ENCODE data around the gene TMEM259.

TMEM259 gene

DNA sequence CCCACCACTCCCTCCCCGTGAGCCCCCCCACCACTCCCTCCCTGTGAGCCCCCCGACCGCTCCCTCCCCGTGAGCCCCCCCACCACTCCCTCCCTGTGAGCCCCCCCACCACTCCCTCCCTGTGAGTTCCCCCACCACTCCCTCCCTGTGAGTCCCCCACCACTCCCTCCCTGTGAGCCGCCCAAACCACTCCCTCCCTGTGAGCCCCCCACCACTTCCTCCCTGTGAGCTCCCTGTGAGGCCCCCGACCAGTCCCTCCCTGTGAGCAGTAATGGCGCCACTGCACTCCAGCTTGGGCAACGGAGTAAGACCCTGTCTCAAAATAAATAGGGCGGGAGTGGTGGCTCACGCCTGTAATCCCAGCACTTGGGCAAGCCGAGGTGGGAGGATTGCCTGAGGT lies 28.9 kb upstream of the TMEM259 start:
- no peak for DNase-seq (ENCODE audit: low read depth in 1 of 2, low spot score in 1 of 2)
- H3K27ac ChIP-seq (replicated peaks) = no peak overlapping the region
- H3K4me3 ChIP-seq (replicated peaks; ENCODE audit: insufficient read depth, low read length) = no peak overlapping the region
- no peaks in the 10 kb centered on the region for H3K27me3 ChIP-seq (ENCODE audit: insufficient read depth, poor library complexity, severe bottlenecking)
- TF ChIP-seq, protein P1, sequence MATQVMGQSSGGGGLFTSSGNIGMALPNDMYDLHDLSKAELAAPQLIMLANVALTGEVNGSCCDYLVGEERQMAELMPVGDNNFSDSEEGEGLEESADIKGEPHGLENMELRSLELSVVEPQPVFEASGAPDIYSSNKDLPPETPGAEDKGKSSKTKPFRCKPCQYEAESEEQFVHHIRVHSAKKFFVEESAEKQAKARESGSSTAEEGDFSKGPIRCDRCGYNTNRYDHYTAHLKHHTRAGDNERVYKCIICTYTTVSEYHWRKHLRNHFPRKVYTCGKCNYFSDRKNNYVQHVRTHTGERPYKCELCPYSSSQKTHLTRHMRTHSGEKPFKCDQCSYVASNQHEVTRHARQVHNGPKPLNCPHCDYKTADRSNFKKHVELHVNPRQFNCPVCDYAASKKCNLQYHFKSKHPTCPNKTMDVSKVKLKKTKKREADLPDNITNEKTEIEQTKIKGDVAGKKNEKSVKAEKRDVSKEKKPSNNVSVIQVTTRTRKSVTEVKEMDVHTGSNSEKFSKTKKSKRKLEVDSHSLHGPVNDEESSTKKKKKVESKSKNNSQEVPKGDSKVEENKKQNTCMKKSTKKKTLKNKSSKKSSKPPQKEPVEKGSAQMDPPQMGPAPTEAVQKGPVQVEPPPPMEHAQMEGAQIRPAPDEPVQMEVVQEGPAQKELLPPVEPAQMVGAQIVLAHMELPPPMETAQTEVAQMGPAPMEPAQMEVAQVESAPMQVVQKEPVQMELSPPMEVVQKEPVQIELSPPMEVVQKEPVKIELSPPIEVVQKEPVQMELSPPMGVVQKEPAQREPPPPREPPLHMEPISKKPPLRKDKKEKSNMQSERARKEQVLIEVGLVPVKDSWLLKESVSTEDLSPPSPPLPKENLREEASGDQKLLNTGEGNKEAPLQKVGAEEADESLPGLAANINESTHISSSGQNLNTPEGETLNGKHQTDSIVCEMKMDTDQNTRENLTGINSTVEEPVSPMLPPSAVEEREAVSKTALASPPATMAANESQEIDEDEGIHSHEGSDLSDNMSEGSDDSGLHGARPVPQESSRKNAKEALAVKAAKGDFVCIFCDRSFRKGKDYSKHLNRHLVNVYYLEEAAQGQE (IDR thresholded peaks at IDR 0.05; ENCODE audit: insufficient replicate concordance, low read depth) = no peak
- TF ChIP-seq GABPA (IDR thresholded peaks at IDR 0.05; ENCODE audit: low read depth) (no peak), SPI1 (IDR thresholded peaks at IDR 0.05; ENCODE audit: borderline replicate concordance, low read depth) (no peak), POLR2AphosphoS5 (IDR thresholded peaks at IDR 0.05; ENCODE audit: low read depth) (no peak)
- TF ChIP-seq, protein P2, sequence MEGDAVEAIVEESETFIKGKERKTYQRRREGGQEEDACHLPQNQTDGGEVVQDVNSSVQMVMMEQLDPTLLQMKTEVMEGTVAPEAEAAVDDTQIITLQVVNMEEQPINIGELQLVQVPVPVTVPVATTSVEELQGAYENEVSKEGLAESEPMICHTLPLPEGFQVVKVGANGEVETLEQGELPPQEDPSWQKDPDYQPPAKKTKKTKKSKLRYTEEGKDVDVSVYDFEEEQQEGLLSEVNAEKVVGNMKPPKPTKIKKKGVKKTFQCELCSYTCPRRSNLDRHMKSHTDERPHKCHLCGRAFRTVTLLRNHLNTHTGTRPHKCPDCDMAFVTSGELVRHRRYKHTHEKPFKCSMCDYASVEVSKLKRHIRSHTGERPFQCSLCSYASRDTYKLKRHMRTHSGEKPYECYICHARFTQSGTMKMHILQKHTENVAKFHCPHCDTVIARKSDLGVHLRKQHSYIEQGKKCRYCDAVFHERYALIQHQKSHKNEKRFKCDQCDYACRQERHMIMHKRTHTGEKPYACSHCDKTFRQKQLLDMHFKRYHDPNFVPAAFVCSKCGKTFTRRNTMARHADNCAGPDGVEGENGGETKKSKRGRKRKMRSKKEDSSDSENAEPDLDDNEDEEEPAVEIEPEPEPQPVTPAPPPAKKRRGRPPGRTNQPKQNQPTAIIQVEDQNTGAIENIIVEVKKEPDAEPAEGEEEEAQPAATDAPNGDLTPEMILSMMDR (IDR thresholded peaks at IDR 0.05; ENCODE audit: insufficient read depth, low read length) = no peak

DNA sequence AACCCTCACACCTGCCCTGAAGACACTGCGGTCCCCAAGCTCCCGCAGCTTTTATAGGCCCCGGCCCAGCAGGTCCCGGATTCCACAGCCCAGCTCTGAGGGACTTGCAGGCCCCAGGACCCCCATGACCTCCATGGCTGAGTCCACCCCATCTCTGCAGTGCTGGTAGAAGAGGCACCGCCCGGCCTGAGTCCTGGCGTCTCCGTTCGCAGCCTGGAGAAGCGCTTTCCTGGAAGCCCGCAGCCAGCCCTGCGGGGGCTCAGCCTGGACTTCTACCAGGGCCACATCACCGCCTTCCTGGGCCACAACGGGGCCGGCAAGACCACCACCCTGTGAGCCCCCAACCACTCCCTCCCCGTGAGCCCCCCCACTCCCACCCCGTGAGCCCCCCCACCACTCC lies 28.2 kb upstream of the TMEM259 start:
- no peak for DNase-seq (ENCODE audit: low read depth in 1 of 2, low spot score in 1 of 2)
- H3K4me3 ChIP-seq (replicated peaks; ENCODE audit: insufficient read depth, low read length) = no peak overlapping the region
- TF ChIP-seq POLR2AphosphoS5 (IDR thresholded peaks at IDR 0.05; ENCODE audit: low read depth) (no peak), GABPA (IDR thresholded peaks at IDR 0.05; ENCODE audit: low read depth) (no peak), SPI1 (IDR thresholded peaks at IDR 0.05; ENCODE audit: borderline replicate concordance, low read depth) (no peak)
- TF ChIP-seq, protein P1 (IDR thresholded peaks at IDR 0.05; ENCODE audit: insufficient replicate concordance, low read depth) = no peak
- TF ChIP-seq, protein P2 (IDR thresholded peaks at IDR 0.05; ENCODE audit: insufficient read depth, low read length) = no peak
- H3K27me3 ChIP-seq (ENCODE audit: insufficient read depth, poor library complexity, severe bottlenecking) = no peaks in the 10 kb centered on the region
- H3K27ac ChIP-seq (replicated peaks) = no peak overlapping the region

DNA sequence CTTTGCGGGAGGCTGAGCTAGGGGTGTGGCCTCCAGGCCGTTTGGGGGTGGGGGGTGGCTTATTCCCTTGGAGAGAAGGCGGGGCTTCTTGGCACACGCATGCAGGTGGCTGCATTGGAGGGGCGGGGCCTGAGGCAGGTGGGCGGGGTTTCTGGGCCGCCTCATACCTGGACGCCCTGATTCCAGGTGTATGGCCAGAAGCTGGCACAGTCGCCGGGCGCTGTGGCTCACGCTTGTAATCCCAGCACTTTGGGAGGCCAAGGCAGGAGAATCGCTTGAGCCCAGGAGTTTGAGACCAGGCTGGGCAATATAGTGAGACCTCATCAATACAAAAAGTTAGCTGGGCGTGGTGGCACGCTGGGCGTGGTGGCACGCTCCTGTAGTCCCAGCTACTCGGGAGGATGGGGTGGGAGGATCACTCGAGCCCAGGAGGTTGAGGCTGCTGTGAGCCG lies 26.8 kb upstream of the TMEM259 start:
- Histone ChIP-seq H3K27me3 (ENCODE audit: insufficient read depth, poor library complexity, severe bottlenecking) (no peaks in the 10 kb centered on the region), H3K4me3 (replicated peaks; ENCODE audit: insufficient read depth, low read length) (no peak overlapping the region), H3K27ac (replicated peaks) (no peak overlapping the region)
- no peak for TF ChIP-seq SPI1 (IDR thresholded peaks at IDR 0.05; ENCODE audit: borderline replicate concordance, low read depth)
- TF ChIP-seq GABPA (IDR thresholded peaks at IDR 0.05; ENCODE audit: low read depth) = no peak
- TF ChIP-seq, protein P1 (IDR thresholded peaks at IDR 0.05; ENCODE audit: insufficient replicate concordance, low read depth) = no peak
- TF ChIP-seq, protein P2 (IDR thresholded peaks at IDR 0.05; ENCODE audit: insufficient read depth, low read length) = no peak
- TF ChIP-seq POLR2AphosphoS5 (IDR thresholded peaks at IDR 0.05; ENCODE audit: low read depth) = no peak
- no peak for DNase-seq (ENCODE audit: low read depth in 1 of 2, low spot score in 1 of 2)
